ENCODE results near the gene MYB.
"Not testable (repeated sequence)": the region's sequence is repeated elsewhere in the genome, so short reads cannot be mapped to it uniquely, and the experiment has no call there.

MYB gene

GRCh38 chr6:135225911-135226310, 44.8 kb downstream of the MYB start:
- DNase-seq: no peak

GRCh38 chr6:135226537-135226936, 45.4 kb downstream of the MYB start:
- no peak for DNase-seq

GRCh38 chr6:135227349-135227748, 46.2 kb downstream of the MYB start:
- DNase-seq: no peak

GRCh38 chr6:135227758-135228157, 46.6 kb downstream of the MYB start:
- DNase-seq: no peak

- DNase-seq: no peak
Observed at GRCh38 chr6:135228486-135228885, 47.4 kb downstream of the MYB start.

GRCh38 chr6:135229996-135230395, 48.9 kb downstream of the MYB start:
- DNase-seq: no peak

- no peak for DNase-seq
Observed at GRCh38 chr6:135230711-135231468, 49.8 kb downstream of the MYB start.

GRCh38 chr6:135231469-135231844, 50.3 kb downstream of the MYB start:
- no peak for DNase-seq

GRCh38 chr6:135233686-135234491, 52.8 kb downstream of the MYB start:
- no peak for DNase-seq

GRCh38 chr6:135234492-135234780, 53.3 kb downstream of the MYB start:
- DNase-seq: no peak

- no peak for DNase-seq
Observed at GRCh38 chr6:135235716-135236115, 54.6 kb downstream of the MYB start.

GRCh38 chr6:135236319-135236718, 55.2 kb downstream of the MYB start:
- DNase-seq: no peak

GRCh38 chr6:135236732-135237131, 55.6 kb downstream of the MYB start:
- no peak for DNase-seq

GRCh38 chr6:135240711-135241110, 59.6 kb downstream of the MYB start:
- DNase-seq: no peak

GRCh38 chr6:135243871-135244796, 63.0 kb downstream of the MYB start:
- DNase-seq: no peak

- no peak for DNase-seq
Observed at GRCh38 chr6:135244805-135245204, 63.7 kb downstream of the MYB start.

GRCh38 chr6:135246412-135247012, 65.4 kb downstream of the MYB start:
- DNase-seq: not testable (repeated sequence)

- no peak for DNase-seq
Observed at GRCh38 chr6:135250234-135250633, 69.1 kb downstream of the MYB start.

- DNase-seq: no peak
Observed at GRCh38 chr6:135250751-135251497, 69.8 kb downstream of the MYB start.

- no peak for DNase-seq
Observed at GRCh38 chr6:135251498-135252441, 70.7 kb downstream of the MYB start.

GRCh38 chr6:135254471-135254870, 73.4 kb downstream of the MYB start:
- no peak for DNase-seq

Measured in activated gamma-delta T cell (primary cell).